Endothelial cell of umbilical vein (primary cell): ENCODE measurements around the gene MPEG1. TPM values are rescaled to one million over a fixed set of nuclear protein-coding genes. Genes with fewer than 3 reads are reported as not detected.

Experiments
- BruUV-seq: library from RNA; stranded (reverse); fragments of 400-500 nt; replicated peaks from 2 replicates; lab custom pipeline; 2021; lab: Mats Ljungman, UMichigan
- CTCF ChIA-PET: fragments of 300-600, 350-600 bp; sonication (Branson Sonifier 250); formaldehyde crosslinking; loops from one replicate; lab custom pipeline; 2021; ENCODE audit warnings: antibody characterized with exemption, inconsistent platforms; lab: Charles Lee
- POLR2A ChIA-PET: fragments of 300-600, 350-600 bp; sonication (Branson Sonifier 250); formaldehyde crosslinking; loops from one replicate; lab custom pipeline; 2021; ENCODE audit warnings: antibody characterized with exemption, inconsistent platforms; lab: Charles Lee
- DNase-seq: peaks from one replicate; pipeline ENCODE4 v3.0.0-alpha.2; 2011; ENCODE audit warnings: low read depth, low spot score
- FAIRE-seq: peaks from 2 replicates; lab custom pipeline; 2011; peaks lifted over from hg19 to GRCh38; lab: Jason Lieb, UNC
- H2AFZ ChIP-seq: 2 replicates; pipeline ENCODE4 v1.6.0; 2012; ENCODE audit warnings: low read depth, low read length, control low read depth, inconsistent platforms
- H3K27ac ChIP-seq: 2 replicates; pipeline ENCODE4 v1.5.1; 2011; ENCODE audit warnings: low read depth, mild to moderate bottlenecking, control low read depth, low read length, moderate library complexity; ENCODE audit not compliant: insufficient read depth
- H3K27me3 ChIP-seq, 2 experiments: 2 replicates each; pipeline versions ENCODE4 v1.6.0 to v1.6.1; 2011; ENCODE audit warnings: low read length in 2 of 2, mixed read lengths in 1 of 2; ENCODE audit not compliant: control insufficient read depth in 2 of 2, insufficient read depth in 2 of 2
- H3K36me3 ChIP-seq, 2 experiments: 2 replicates in 1 of 2; 3 replicates in 1 of 2; pipeline ENCODE4 v1.5.1; 2011; ENCODE audit warnings: low read length in 2 of 2, mild to moderate bottlenecking in 1 of 2, moderate library complexity in 1 of 2; ENCODE audit not compliant: control insufficient read depth in 2 of 2, insufficient read depth in 2 of 2; ENCODE audit errors: extremely low read depth in 1 of 2
- H3K4me1 ChIP-seq: 3 replicates; pipeline ENCODE4 v1.5.1; 2011; ENCODE audit warnings: mild to moderate bottlenecking, low read length; ENCODE audit not compliant: control insufficient read depth, insufficient read depth; ENCODE audit errors: extremely low read depth
- H3K4me2 ChIP-seq: 2 replicates; pipeline ENCODE4 v1.6.1; 2011; ENCODE audit warnings: low read length, control low read depth, mixed read lengths; ENCODE audit not compliant: insufficient read depth
- H3K4me3 ChIP-seq, 3 experiments: fragments of 200-600 bp in 1 of 3; sonication (generic), shearing (Covaris generic) in 1 of 3; replicated peaks in 1 of 3; 2 replicates each; pipeline ENCODE4 v1.5.1; 2011 to 2016; ENCODE audit warnings: control low read depth in 3 of 3, low read length in 3 of 3, mild to moderate bottlenecking in 2 of 3, inconsistent platforms in 1 of 3, low read depth in 1 of 3, moderate library complexity in 1 of 3; ENCODE audit not compliant: insufficient read depth in 1 of 3
- H3K79me2 ChIP-seq: 2 replicates; pipeline ENCODE4 v1.6.0; 2012; ENCODE audit warnings: low read length, inconsistent platforms; ENCODE audit not compliant: control insufficient read depth, insufficient read depth
- H3K9ac ChIP-seq: replicated peaks from 2 replicates; pipeline ENCODE3; 2011; ENCODE audit warnings: low read length, control low read depth; ENCODE audit not compliant: insufficient read depth; ENCODE audit errors: extremely low read depth
- H3K9me1 ChIP-seq: replicated peaks from 3 replicates; pipeline ENCODE4 v1.6.0; 2011; ENCODE audit warnings: mild to moderate bottlenecking, low read length; ENCODE audit not compliant: control insufficient read depth, insufficient read depth; ENCODE audit errors: extremely low read depth
- H3K9me3 ChIP-seq: replicated peaks from 2 replicates; pipeline ENCODE4 v1.5.1; 2012; ENCODE audit warnings: low read length, inconsistent platforms; ENCODE audit not compliant: control insufficient read depth, insufficient read depth
- H4K20me1 ChIP-seq: replicated peaks from 2 replicates; pipeline ENCODE3; 2011; ENCODE audit warnings: mild to moderate bottlenecking, low read length; ENCODE audit not compliant: control insufficient read depth, insufficient read depth; ENCODE audit errors: extremely low read depth
- FOS ChIP-seq: IDR thresholded peaks from 2 replicates; pipeline ENCODE4 v1.6.1; 2011; ENCODE audit warnings: mild to moderate bottlenecking, low read length, moderate library complexity, borderline replicate concordance; ENCODE audit not compliant: insufficient read depth
- GATA2 ChIP-seq: IDR thresholded peaks from 2 replicates; pipeline ENCODE4 v1.7.0; 2011; ENCODE audit warnings: low read depth, mild to moderate bottlenecking, moderate library complexity, mixed read lengths, low read length; ENCODE audit not compliant: insufficient read length, insufficient read depth
- JUN ChIP-seq: IDR thresholded peaks from 2 replicates; pipeline ENCODE4 v1.6.1; 2011; ENCODE audit warnings: borderline replicate concordance, low read depth; ENCODE audit not compliant: insufficient read length, insufficient read depth
- MYC ChIP-seq: IDR thresholded peaks from one replicate; pipeline ENCODE4 v1.6.1; 2011; ENCODE audit warnings: mild to moderate bottlenecking, low read depth, low read length
- POLR2A ChIP-seq: IDR thresholded peaks from 2 replicates; pipeline ENCODE4 v1.6.1; 2012; ENCODE audit warnings: low read depth, mild to moderate bottlenecking, control low read depth, low read length
- POLR2AphosphoS5 ChIP-seq: IDR thresholded peaks from 2 replicates; pipeline ENCODE4 v1.6.1; 2012; ENCODE audit warnings: low read depth, mild to moderate bottlenecking, control low read depth, low read length, moderate library complexity; ENCODE audit not compliant: insufficient read depth
- dilution Hi-C: fragments of 300-500 bp; cut with MboI; formaldehyde crosslinking; loops from one replicate; pipeline ENCODE4 v1.15.0; 2019; ENCODE audit warnings: low sequenced_read_pairs; ENCODE audit not compliant: extremely low pct_ligation_motif_present
- intact Hi-C: fragments of 100-400 bp; cut with micrococcal nuclease; formaldehyde crosslinking; loops from one replicate; pipeline ENCODE4 v1.10.0; 2022
- polyA plus RNA-seq, 4 experiments: library from polyadenylated mRNA; depleted of rRNA in 3 of 4; stranded (reverse) in 3 of 4; unstranded in 1 of 4; fragments of >200 nt; gene quantifications; 2 replicates each; pipeline versions ENCODE4 v1.2.1 to v1.2.3, GENCODE V29; 2011 to 2012; ENCODE audit warnings: missing spikeins in 1 of 4
- total RNA-seq: library from RNA; stranded (reverse); gene quantifications from 2 replicates; pipeline ENCODE4 v1.2.3, GENCODE V29; 2021
- TF ChIP-seq, protein P1 (sequence below): IDR thresholded peaks from 2 replicates; pipeline ENCODE4 v1.6.1; 2011; ENCODE audit not compliant: insufficient read depth, insufficient read length
- TF ChIP-seq, protein P2 (sequence below), 2 donors: IDR thresholded peaks; 1 replicate in 1 of 2; 2 replicates in 1 of 2; pipeline ENCODE4 v1.5.1; 2011; ENCODE audit warnings: low read length in 2 of 2, mild to moderate bottlenecking in 2 of 2, moderate library complexity in 2 of 2, control low read depth in 1 of 2, inconsistent platforms in 1 of 2, low read depth in 1 of 2; ENCODE audit not compliant: insufficient read depth in 1 of 2; ENCODE audit errors: extremely low read depth in 1 of 2

Gene MPEG1
- total and polyA plus RNA-seq, 2 donors (not counting 3 experiments of a cell fraction or from before 2014, with no cell fraction given), result not detected

- Histone ChIP-seq H3K27me3 (peaks cover 0 to 3% of the 10 kb centered on the region in 2 experiments), H3K27ac (no peak overlapping the region), H3K9me1 (no peaks in the 10 kb centered on the region), H3K4me1 (no peaks in the 10 kb centered on the region), H3K36me3 (no peaks in the 10 kb centered on the region), H3K9ac (no peak overlapping the region), H3K4me3 (no peak overlapping the region), H4K20me1 (no peaks in the 10 kb centered on the region), H3K79me2 (no peaks in the 10 kb centered on the region), H3K4me2 (no peak overlapping the region), H3K9me3 (no peaks in the 10 kb centered on the region), H2AFZ (no peak overlapping the region)
- CTCF ChIA-PET, result interaction anchor here (0.8 to 7.5 kb wide), 3 partner anchors 15 to 31 kb away, joined by 3 to 143 read pairs (median 6); partner anchors contain the start of gene DTX4
- DNase-seq (no peak), FAIRE-seq (no peak)
- POLR2A ChIA-PET, result no interaction called here
- no TSS peak for BruUV-seq
- dilution Hi-C loops (no loop called here), intact Hi-C loops (no loop called here)
- TF ChIP-seq POLR2A (no peak), JUN (no peak), FOS (no peak), GATA2 (no peak), POLR2AphosphoS5 (no peak), MYC (no peak)
- TF ChIP-seq, protein P1, sequence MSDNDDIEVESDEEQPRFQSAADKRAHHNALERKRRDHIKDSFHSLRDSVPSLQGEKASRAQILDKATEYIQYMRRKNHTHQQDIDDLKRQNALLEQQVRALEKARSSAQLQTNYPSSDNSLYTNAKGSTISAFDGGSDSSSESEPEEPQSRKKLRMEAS, result no peak
- TF ChIP-seq, protein P2, sequence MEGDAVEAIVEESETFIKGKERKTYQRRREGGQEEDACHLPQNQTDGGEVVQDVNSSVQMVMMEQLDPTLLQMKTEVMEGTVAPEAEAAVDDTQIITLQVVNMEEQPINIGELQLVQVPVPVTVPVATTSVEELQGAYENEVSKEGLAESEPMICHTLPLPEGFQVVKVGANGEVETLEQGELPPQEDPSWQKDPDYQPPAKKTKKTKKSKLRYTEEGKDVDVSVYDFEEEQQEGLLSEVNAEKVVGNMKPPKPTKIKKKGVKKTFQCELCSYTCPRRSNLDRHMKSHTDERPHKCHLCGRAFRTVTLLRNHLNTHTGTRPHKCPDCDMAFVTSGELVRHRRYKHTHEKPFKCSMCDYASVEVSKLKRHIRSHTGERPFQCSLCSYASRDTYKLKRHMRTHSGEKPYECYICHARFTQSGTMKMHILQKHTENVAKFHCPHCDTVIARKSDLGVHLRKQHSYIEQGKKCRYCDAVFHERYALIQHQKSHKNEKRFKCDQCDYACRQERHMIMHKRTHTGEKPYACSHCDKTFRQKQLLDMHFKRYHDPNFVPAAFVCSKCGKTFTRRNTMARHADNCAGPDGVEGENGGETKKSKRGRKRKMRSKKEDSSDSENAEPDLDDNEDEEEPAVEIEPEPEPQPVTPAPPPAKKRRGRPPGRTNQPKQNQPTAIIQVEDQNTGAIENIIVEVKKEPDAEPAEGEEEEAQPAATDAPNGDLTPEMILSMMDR (IDR thresholded peaks at IDR 0.05; ENCODE audit: extremely low read depth in 1 of 2, insufficient read depth in 1 of 2, low read depth in 1 of 2, low read length in 2 of 2), result no peak
Observed at GRCh38 chr11:59201353-59201752, 11.4 kb downstream of the MPEG1 start.
